AG04449 (cell line): ENCODE results near the gene IL13RA1.

Experiments
- CTCF ChIA-PET: fragments of 350-600 bp; formaldehyde crosslinking; extraction: SDS; loops from one replicate; lab custom pipeline; 2021; ENCODE audit warnings: antibody characterized with exemption; lab: Yijun Ruan, JAX
- POLR2A ChIA-PET: fragments of 400-600, 350-600 bp; formaldehyde crosslinking; extraction: SDS; loops from one replicate; lab custom pipeline; 2020; ENCODE audit warnings: antibody characterized with exemption, inconsistent platforms; lab: Yijun Ruan, JAX
- DNase-seq: peaks from one replicate; pipeline ENCODE4 v3.0.0-alpha.2; 2010; ENCODE audit warnings: low read depth, low spot score
- H3K4me3 ChIP-seq: 2 replicates; pipeline ENCODE4 v1.5.1; 2011; ENCODE audit warnings: low read depth, mild to moderate bottlenecking, control low read depth, low read length
- CTCF ChIP-seq: IDR thresholded peaks from one replicate; pipeline ENCODE4 v1.5.1; 2011; ENCODE audit warnings: mild to moderate bottlenecking, moderate library complexity, low read length, control low read depth, inconsistent platforms; ENCODE audit not compliant: insufficient read depth; ENCODE audit errors: missing control alignments

Gene IL13RA1

GRCh38 chrX:118726887-118727685, at the start of gene IL13RA1:
Gene IL13RA1, plus strand, starts transcription at chrX:118727606. Its CDS starts 33 bp downstream, at chrX:118727639.
- CTCF ChIA-PET, result no interaction called here
- H3K4me3 ChIP-seq, result peak within 1 kb of the TSS; percentile 61
- no peak for DNase-seq
- POLR2A ChIA-PET, result interaction anchor here (0.6 kb wide), 1 partner anchor 108 kb away, joined by 3 read pairs; no protein-coding TSS in a partner anchor
- no peak for TF ChIP-seq CTCF

- CTCF ChIA-PET, result no interaction called here
- DNase-seq, result no peak
- no peak for TF ChIP-seq CTCF
- POLR2A ChIA-PET, result no interaction called here
- H3K4me3 ChIP-seq, result no peak overlapping the region
Measured at GRCh38 chrX:118679290-118679689, 48.1 kb upstream of the IL13RA1 start.

GRCh38 chrX:118682258-118683014, 45.0 kb upstream of the IL13RA1 start:
- POLR2A ChIA-PET, result no interaction called here
- CTCF ChIA-PET, result interaction anchor here (0.6 kb wide), 1 partner anchor 39 kb away, joined by 3 read pairs; no protein-coding TSS in a partner anchor
- DNase-seq, result no peak
- H3K4me3 ChIP-seq, result no peak overlapping the region
- TF ChIP-seq CTCF, result no peak

- H3K4me3 ChIP-seq, result no peak overlapping the region
- DNase-seq, result no peak
- ChIA-PET CTCF (interaction anchor here (1.7 kb wide), 1 partner anchor 42 kb away, joined by 4 read pairs; no protein-coding TSS in a partner anchor), POLR2A (no interaction called here)
- TF ChIP-seq CTCF, result no peak
Measured at GRCh38 chrX:118685393-118685792, 42.0 kb upstream of the IL13RA1 start.

GRCh38 chrX:118688935-118689334, 38.5 kb upstream of the IL13RA1 start:
- no peak overlapping the region for H3K4me3 ChIP-seq
- TF ChIP-seq CTCF, result no peak
- CTCF ChIA-PET, result interaction anchor here (0.6 to 1.1 kb wide), 2 partner anchors 17 to 76 kb away, joined by 3 read pairs; no protein-coding TSS in a partner anchor
- no peak for DNase-seq
- POLR2A ChIA-PET, result no interaction called here

GRCh38 chrX:118693843-118694242, 33.6 kb upstream of the IL13RA1 start:
- DNase-seq, result no peak
- ChIA-PET POLR2A (no interaction called here), CTCF (no interaction called here)
- no peak overlapping the region for H3K4me3 ChIP-seq
- no peak for TF ChIP-seq CTCF
